Middle frontal gyrus (tissue), 1 donor: Measurements from ENCODE around the gene EYA2.
"Not testable (repeated sequence)": the region's sequence is repeated elsewhere in the genome, so short reads cannot be mapped to it uniquely, and the experiment has no call there.

Experiments used
- DNase-seq: peaks from one replicate; pipeline ENCODE4 v3.0.0-alpha.2; 2015; ENCODE audit warnings: low spot score; ENCODE audit errors: extremely low spot score

EYA2 gene

DNA sequence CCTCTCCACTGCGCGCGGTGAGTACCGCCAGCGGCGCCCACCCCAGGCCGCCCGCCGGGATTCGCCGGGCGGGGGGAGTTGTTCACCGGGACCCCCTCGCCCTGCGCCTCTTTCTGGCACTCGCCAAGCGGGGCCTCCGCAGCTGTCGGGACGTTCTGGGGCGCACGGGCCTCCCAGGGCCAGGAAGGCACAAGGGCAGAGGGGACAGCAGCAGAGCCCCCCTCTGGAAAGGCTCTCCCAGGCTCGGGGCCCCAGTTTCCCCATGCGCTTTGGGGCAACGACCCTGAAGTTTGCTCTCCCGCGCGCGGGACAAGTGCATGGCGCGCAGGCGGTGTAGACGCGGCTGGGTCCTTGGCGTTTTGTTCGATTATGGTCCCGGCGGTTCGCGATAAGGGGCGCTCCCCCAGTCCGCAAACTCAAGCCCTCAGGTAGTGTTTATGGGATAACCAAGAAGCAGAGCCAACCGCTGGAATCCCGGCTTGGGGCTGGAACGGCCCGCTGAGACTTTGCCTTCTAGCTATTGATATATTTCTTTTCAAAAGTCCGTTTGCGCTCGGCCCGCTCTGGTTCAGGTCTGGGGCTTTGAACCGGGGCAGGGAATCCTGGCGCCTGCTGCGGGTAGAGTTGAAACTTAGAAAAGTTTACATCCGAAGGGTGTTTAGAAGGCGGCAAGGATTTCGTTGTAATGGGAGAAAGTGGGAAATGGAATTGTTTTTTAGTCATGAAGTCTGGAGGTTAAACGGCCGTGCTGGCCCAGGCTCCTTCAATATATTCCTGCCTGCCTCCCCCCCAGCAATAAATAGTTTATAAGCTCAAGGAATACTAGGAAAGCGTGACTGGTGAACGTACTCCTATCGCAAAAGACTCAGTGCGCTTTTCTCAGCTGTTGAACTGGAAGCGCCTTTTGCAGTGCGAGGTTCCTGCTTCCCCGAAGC is 595 bp downstream of the EYA2 start:
- no peak for DNase-seq

DNA sequence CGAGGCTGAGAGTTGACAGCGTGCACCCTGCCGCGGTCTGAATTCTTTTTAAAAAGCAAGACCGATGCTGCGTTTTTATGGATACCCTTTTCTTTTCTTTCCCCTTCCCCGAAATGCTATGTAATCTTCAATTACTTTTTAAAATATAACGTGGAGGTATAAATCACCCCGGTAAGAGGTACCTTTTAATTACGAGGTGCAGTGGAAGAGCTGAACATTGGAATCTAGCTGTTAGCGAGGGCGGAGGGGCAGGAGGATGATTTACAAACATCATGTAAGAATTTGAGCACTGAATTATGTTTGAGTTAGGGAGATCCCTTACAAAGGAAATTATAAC is 1.2 kb downstream of the EYA2 start:
- DNase-seq: no peak

DNA sequence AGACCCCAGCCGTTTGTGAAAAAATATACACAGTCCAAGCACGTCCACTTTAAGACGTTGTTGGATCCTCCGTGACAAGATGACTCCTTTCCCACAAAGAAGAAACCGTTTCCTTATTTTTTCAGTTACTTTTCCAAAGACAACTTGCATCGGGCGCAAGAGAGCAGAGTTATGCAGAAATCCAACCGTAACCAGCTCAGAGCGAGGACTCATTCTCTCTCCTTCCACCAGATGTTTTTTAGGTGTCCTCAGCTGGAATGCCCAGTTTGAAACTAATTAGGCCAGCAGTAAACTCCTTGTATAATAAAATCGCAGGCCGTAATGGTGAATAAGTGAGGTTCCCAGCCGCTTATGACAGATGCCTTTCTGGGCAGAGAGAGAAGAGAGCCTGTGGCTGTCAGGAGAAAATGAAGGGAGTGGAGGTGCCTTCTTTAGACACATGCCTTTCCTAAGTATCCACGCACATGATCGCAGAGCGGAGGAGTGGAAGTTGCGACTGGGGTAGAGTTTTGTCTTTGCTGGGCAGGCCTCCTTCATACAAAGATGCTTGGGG is 2.8 kb downstream of the EYA2 start:
- no peak for DNase-seq

DNA sequence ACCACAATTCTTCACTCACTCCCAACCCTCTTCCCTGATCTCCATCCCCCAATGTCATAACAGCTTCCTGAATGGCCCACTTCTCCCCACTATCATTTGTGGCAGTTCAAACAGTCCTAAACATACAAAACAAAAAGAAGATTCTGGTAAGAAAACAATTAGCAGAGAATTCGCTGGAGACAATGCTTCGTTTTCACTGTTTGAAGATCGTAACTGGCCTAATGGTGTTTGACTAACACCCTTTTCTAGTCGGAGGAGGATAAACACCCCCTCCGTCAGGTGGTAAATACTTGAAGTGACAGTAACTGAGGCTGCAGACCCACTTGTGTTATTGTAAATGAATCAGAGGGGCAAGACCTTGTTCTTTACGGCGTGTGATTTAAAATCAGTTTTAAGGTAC is 3.8 kb downstream of the EYA2 start:
- DNase-seq: no peak

DNA sequence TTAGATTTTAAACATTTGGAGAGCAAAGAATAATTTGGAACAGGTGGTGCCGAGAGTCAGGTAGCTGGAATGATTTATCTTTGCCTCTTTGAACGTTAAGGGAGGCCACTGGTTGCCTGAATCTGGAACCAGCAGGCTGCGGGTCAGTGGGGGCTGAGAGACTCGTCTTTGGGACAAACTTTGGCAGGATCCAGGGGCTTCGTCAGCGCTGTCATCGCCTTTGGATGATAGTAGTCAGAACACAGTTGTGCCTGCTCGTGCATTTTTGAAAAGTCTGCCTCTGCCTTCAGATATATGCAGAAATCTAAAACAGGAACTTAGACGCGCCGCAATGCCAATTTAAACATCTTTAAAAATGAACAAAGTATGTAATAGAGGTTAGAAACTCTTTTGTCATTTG is 5.0 kb downstream of the EYA2 start:
- no peak for DNase-seq

DNA sequence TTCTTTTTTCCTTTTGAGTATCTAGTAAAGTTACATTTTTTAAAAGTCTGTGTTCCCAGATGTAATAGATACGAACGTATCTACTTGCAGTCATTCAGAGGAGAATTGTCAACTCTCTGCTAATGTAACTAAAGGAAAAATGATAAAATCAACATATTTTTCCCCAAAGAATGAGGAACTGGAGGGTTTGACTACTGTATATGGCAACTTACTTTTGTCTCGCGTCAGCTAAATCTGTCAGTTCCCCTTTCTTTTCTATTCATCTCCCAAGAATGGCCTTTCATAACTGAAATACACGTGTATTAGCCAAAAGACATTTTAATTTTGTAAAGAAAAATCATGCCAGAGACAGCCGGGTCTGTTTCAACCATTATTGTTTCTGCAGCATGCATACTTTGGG is 5.4 kb downstream of the EYA2 start:
- no peak for DNase-seq

DNA sequence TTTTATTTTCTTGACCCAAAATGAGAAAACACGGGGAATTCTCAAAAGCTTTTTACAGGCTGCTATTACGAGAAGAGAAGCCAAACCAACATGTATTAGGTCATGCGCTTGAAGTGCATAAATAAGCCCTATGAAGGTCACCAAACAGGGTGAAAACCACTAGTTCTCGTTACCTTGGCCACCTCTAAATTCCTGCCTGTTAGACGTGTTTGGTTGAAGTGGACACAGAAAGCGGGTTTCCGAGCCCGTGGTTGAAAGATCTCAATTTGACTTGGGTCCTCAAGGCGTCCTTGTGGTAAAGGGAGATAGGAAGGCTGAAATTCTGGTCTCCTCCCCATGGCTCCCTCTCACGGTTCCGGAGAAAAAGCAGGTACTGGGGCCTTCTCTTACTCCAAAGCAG is 6.2 kb downstream of the EYA2 start:
- no peak for DNase-seq

DNA sequence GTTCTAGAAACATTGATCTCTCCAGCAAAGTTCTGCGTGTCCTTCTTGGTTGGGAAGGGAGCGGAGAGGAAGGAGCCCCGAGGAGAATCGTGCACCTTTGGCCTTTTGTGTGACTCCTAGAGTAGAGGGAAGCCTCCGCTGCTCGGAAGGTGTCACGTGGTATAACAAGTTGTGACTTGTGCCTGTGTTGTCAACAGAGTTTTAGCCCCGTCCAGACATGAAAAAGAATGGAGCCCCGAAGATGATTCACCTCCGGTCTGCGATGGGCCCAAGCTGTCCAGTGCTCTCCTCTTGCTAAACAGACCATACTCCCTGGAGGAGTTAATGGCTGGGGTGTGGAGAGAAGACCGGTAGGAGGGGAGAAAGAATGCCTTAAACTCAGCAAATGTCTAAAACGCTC is 7.0 kb downstream of the EYA2 start:
- no peak for DNase-seq

DNA sequence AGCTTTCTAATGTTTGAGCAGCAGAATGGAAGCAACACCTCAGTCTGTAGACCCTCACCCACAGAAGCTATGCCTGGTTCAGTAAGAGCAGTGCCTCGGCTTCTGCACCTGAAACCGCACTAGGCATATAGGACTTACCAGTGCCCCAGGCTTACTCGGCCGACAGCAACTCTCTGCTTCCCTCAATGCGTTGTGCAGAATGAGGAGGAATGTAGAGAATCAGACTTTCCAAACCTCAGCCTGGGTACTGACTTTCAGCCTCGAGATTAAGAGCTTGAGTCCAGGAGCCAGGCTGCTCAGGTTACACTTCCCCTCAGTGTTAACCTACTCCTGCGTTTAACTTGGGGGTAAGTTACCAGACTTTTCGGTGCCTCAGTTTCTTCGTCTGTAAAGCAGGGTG is 8.6 kb downstream of the EYA2 start:
- DNase-seq: no peak

DNA sequence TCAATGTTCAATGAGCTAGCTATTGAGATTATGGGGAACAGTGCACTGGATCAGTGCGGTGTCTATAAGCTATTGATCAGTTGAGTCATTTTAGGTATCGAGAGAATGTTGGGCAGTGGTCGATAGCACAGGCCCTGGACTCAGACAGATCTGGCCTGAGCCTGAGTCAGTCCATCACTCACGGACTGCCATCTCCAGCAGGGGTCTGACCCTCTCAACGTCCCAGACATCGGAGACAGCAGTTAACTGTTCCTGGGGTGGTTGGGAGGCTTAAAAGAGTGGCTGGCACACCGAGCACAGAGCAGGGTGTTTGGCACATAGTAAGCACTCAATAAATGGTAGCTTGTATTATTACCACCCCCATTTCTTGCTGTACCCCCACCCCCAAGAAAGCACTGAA is 9.3 kb downstream of the EYA2 start:
- DNase-seq: no peak

DNA sequence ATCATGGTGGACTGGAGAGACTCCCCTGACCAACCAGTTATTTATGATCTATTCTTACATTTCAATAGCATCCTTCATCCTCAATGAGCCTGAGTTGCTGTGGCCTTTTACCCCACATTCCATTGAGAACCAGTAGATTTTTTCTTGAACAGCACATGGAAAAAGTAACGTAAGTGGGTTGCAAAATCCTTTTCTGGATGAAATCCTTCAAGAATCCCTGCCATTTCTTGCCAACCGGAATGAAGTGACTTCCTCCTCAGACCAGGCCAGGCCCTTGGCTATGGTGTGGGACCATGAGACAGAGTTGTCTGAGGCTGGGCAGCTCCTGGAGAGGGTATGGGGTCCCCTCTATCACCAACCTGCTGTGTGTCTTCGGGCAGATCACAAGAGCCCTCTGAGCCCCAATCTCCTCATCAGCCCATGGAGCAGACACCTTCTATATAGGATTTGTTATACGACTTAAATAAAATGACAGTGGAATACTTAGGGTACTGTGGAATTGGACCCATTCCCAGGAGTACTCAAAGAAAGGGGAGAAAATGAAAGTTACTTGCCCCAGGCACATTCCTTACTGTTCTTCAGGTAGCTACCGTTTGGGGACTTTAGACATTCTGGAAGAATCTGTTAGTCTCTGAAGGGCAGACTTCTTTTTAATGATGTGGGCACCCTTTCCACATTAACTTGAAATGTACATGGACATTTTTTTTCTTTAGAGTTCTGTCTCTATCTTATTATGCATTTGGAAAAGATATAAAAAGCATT is 10.9 kb downstream of the EYA2 start:
- no peak for DNase-seq

DNA sequence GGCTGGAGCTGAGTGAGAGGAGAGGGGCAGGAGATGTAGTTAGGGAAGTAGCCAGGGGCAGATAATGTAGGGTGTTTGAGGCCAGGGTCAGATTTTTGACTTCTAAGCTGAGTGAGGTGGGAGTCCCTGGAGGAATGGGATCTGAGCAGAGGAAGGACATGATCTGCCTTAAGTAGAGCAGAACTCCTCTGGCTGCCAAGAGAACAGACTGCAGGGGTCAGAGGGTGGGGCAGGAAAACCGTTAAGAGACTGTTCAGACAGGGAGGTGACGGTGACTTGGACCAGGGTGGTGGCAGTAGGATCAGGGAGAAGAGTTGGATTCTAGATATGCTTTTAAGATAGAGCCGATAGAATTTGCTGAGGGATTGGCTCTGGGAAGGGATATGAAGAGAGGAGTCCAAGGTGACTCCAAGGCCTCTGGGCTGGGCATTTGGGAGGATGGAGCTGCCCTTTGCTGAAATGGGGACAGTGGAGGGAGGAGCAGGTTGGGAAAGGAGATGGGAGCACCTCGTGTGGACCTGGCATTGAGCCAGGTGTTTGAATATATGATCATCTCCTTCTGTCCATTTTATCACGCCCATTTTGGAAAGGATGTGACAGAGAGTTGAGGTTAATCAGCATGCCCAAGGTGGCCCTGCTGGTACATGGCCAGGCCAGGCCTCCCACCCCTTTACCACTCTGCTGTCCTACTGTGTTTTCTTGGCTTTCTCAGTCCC is 18.8 kb downstream of the EYA2 start:
- no peak for DNase-seq

DNA sequence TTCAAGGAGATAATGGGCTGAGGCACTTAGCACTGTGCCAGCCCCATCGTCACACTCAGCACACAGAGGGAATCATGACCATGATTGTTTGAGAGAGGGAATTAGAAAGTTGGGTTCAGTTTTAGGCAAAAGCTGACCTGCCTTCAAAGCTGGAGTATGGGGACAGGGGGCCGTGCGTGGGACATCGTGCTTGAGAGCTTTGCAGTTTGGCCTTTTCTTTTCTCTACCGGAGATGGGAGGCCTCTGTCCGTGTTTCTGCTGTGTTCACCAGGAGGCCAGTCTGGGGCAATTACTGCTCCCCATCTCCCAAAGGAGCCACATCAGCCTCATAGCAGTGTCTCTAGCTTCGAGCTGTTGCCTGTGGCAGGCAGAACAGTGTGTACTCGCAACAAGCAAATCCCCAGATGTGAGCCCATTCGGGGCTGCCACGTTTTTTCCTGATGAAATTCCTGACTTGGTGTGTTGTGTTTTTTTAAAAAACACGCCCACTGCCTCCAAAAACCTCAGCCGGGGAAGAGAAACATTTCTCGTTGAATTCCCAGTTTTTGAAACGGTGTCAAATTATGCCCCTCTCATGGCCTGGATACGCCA is 20.2 kb downstream of the EYA2 start:
- DNase-seq: no peak

DNA sequence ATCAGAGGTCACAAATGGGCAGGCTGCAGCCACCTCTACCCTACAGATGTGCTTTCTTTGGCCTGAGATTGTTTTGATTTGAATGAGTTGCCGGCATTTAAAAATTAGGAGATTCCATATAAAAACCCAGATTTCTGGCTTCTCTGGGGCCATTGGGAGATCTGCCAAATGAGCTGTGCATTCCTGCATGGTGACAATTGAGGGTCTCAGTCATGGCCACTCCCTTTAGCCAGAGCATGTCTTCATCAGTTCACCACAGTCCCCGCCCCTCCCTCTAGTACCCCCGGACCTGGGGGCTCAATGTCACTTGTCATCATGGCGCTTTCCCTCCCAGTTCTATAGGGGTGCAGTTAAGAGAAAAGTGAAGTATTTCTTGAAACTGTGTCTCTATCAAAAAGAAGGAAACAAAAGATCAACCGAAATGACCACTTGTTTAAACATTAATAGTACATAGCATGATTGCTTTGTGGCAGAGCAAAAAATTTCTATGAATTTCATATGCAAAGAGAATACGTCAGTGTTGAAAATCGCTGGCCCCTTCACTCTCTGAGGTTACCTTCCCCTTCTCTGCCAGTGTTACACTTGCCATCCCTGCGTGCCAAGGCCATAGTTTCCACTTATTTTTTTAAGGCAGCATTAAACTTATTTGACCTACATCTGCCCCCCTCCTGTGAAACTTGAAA is 21.1 kb downstream of the EYA2 start:
- no peak for DNase-seq

DNA sequence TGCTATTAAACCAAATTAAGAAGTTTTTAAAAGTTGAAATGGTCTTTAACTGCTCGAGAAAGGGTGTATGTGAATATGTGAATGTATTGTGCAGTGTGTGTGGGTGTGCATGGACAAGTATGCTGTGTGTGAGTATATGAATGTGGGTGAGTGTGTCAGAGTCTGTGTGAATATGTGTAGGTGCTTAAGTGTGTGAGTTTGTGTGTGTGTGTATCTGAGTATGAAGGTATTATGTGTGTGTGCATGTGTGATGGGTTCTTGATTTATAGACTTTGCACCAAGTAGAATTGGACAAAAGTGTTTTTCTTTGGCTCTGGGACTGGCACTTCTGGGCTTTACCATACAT is 21.6 kb downstream of the EYA2 start:
- DNase-seq: no peak

DNA sequence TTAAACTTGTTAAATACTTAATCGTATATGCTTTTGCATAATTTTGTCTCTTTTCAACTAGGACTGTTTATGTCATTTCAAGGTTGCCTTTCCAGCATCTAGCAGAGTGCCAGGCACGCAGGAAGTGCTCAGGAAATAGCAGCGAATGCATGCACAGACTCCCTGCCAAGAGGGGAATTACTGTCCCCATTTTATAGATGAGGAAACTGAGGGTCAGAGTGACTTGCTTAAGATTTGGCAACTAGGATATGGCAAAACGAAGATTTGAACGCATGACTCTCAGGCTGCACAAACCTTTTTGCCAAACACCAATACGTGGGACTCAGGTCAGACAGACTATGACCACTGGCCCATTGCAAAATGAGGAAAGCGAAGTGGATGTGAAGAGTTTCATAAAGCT is 22.5 kb downstream of the EYA2 start:
- no peak for DNase-seq

DNA sequence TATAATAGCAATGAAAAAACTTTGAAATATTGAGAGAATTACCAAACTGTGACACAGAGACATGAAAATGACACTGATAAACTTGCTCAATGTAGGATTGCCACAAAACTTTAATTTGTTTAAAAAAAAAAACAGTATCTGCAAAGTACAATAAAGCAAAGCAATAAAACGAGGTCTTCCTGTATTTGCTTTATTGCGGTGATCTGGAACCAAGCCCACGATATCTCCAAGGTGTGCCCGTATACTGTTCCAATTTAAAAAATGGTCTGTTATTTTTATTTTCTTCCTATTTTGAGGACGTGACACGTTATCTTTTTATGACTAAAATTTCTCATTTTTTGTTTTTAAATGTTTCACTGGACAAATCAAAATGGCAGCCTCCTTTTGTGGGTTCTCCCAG is 25.5 kb downstream of the EYA2 start:
- DNase-seq: no peak

DNA sequence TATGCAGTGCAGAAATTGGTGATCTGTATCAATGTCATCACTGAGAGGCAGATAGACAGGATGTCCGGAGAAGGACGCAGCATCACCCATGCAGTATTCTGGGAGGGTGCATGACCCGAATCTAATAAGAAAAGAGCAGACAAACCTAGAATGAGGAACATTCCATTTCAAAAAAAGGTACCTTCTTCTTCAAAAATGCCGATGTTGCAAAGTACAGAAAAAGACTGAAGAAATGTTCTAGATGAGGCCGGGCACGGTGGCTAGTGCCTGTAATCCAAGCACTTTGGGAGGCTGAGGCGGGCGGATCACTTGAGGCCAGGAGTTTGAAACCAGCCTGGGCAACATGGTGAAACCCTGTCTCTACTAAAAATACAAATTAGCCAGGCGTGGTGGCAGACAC is 28.2 kb downstream of the EYA2 start:
- not testable (repeated sequence) for DNase-seq

DNA sequence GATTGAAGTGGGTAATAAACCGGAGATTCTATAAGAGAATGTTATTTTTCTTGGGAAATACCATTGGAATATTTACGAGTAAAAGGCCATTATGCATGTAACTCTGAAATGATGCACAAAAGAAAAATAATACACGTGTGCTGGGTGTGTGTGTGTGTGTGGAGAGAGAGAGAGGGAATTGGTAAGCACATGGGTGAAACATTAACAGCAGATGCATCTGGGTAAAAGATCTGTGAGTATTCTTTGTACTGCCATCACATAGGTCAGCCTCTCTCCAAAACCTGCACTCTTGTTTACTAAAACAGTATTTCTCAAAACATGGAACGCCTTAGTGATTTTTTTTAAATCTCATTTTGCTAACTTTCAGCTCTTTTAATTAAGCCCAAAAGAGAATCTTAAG is 28.9 kb downstream of the EYA2 start:
- DNase-seq: no peak

DNA sequence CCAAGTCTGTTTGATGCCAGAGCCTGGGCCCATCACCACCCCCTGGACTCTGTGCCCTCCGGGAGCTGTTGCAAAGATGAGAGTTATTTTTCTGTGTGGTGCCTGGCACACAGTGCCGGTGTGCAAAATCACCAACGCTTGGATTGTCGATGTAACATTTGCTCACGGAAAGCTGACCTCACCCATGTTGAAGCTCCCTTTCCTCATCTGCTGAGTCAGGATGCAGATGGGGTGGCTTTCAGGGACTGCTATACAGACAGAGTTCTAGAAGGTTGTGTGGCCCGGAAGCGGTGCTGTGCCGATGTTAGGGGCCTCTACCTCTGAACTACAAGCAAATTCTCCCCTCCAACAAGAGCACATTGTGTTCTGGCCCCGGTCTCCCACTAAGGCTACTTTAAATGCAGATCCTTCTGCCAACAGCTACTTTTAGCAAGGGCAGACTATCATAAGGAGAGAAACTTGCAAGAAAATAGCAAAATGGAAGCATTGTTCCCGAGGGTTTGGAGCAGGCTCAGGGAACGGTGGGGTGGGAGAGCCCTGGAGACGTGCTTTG is 34.0 kb downstream of the EYA2 start:
- DNase-seq: peak; percentile 9

DNA sequence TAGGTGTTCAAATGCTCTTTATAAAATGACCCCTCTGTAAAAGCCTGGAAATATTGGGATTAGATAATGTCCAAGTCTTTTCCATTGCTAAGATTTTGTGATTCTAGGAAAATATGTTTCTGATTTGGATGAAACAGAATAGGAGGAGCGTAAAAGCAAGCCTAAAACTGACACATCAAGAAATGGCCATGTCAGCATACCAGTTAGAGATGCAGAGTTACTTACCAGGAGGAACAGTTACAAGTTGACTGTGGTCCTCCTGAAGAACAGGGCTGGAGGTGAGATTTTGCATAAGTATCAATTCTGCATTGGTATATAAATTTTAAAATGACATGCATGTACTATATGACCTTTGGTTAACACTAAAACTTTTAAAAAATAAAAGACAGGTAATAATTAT is 35.3 kb downstream of the EYA2 start:
- no peak for DNase-seq
